Activated CD8-positive, alpha-beta memory T cell treated with anti-CD3 and anti-CD28 coated beads, Interleukin-2, amount 50 U/mL, for 1 hour (primary cell): ENCODE results near the gene IKZF3.
"Not testable (repeated sequence)": the region's sequence is repeated elsewhere in the genome, so short reads cannot be mapped to it uniquely, and the experiment has no call there.

Experiments
- DNase-seq: peaks from one replicate; pipeline ENCODE4 v3.0.0-alpha.2; 2020; ENCODE audit errors: extremely low read depth

The IKZF3 gene

GRCh38 chr17:39716879-39717536 lies 147.1 kb downstream of the IKZF3 start:
- DNase-seq: no peak

GRCh38 chr17:39716073-39716818 lies 147.9 kb downstream of the IKZF3 start:
- no peak for DNase-seq

GRCh38 chr17:39715375-39716072 lies 148.6 kb downstream of the IKZF3 start:
- no peak for DNase-seq

DNA sequence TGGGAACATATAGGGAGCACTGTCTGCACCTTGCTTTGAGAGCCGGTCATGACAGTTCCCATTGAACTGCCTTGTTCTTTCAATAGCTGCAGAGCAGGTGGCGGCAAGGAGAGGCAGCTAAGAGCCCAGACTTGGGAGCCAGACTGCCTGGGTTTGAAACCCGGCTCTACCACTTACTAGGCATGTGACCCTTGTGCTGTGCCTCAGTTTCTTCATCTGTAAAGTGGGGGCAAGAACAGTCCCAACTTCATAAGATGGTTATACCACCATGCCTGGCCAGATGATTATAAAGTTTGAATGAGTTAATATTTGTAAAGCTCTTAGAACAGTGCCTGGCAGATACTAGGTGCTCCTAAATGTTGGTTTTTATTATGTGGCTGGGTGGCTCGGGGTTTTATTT lies 149.9 kb downstream of the IKZF3 start:
- no peak for DNase-seq

GRCh38 chr17:39711851-39712250 lies 152.3 kb downstream of the IKZF3 start:
- DNase-seq: no peak

- DNase-seq: not testable (repeated sequence)
These were observed 153.0 kb downstream of the IKZF3 start for GRCh38 chr17:39711071-39711470.

DNA sequence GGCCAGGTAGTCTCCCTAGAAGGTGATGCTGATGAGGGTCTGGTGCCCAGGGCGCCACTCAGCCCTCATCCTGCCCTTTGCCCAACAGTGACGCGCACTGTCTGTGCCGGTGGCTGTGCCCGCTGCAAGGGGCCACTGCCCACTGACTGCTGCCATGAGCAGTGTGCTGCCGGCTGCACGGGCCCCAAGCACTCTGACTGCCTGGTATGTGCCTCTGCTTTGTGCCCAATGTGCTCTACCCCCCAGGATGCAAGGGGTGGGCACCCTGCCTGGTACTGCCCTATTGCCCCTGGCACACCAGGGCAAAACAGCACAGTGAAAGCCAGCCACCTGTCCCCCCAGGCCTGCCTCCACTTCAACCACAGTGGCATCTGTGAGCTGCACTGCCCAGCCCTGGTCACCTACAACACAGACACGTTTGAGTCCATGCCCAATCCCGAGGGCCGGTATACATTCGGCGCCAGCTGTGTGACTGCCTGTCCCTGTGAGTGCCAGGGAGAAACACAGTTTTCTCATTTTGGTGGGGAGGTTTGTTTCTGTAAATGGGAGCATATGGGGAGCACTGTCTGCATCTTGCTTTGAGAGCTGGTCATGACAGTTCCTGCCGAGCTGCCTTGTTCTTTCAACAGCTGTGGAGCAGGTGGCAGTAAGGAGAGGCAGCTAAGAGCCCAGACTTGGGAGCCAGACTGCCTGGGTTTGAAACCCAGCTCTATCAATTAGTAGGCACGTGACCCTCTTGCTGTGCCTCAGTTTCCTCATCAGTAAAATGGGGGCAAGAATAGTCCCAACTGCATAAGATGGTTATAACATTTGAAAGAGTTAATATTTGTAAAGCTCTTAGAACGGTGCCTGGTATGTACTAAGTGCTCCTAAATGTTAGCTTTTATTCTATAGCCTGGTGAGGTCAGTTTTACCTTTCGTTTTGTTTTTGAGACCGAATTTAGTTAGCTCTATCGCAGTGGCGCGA lies 153.8 kb downstream of the IKZF3 start:
- DNase-seq: no peak

GRCh38 chr17:39709319-39709997 lies 154.7 kb downstream of the IKZF3 start:
- DNase-seq: no peak
